HUES48 (cell line): Measurements from ENCODE around the gene TIMM50.
A peak's percentile ranks its signal among the peaks of the same experiment; 100 is the strongest.

Experiments
- H3K27ac ChIP-seq: one replicate; pipeline ENCODE4 v1.7.0; 2013; ENCODE audit warnings: low read depth, low read length, inconsistent platforms
- H3K27me3 ChIP-seq: 2 replicates; pipeline ENCODE4 v1.6.1; 2013; ENCODE audit warnings: mild to moderate bottlenecking, low read length; ENCODE audit not compliant: control insufficient read depth, insufficient read depth
- H3K36me3 ChIP-seq: 2 replicates; pipeline ENCODE4 v1.6.1; 2013; ENCODE audit warnings: low read length; ENCODE audit not compliant: control insufficient read depth, insufficient read depth
- H3K4me1 ChIP-seq: 2 replicates; pipeline ENCODE4 v1.6.1; 2013; ENCODE audit warnings: mild to moderate bottlenecking, low read length; ENCODE audit not compliant: control insufficient read depth, insufficient read depth
- H3K4me3 ChIP-seq: 2 replicates; pipeline ENCODE4 v1.5.1; 2013; ENCODE audit warnings: mild to moderate bottlenecking, low read depth, low read length
- H3K9ac ChIP-seq: 2 replicates; pipeline ENCODE4 v1.6.1; 2013; ENCODE audit warnings: mild to moderate bottlenecking, low read depth, low read length, moderate library complexity
- H3K9me3 ChIP-seq: 2 replicates; pipeline ENCODE4 v1.6.1; 2013; ENCODE audit warnings: low read length; ENCODE audit not compliant: control insufficient read depth, insufficient read depth

The TIMM50 gene

GRCh38 chr19:39501340-39501739 is 20.7 kb downstream of the TIMM50 start:
- Histone ChIP-seq H3K4me3 (no peak overlapping the region), H3K9ac (no peak overlapping the region), H3K4me1 (peaks cover 5% of the 10 kb centered on the region), H3K27ac (no peak overlapping the region), H3K9me3 (no peaks in the 10 kb centered on the region), H3K36me3 (no peaks in the 10 kb centered on the region), H3K27me3 (peaks cover 88% of the 10 kb centered on the region)

- no peak overlapping the region for H3K4me3 ChIP-seq
- H3K27ac ChIP-seq, result no peak overlapping the region
Measured at GRCh38 chr19:39502640-39503417, 22.2 kb downstream of the TIMM50 start.

GRCh38 chr19:39506598-39506943 is 25.9 kb downstream of the TIMM50 start:
- Histone ChIP-seq H3K36me3 (no peaks in the 10 kb centered on the region), H3K27ac (no peak overlapping the region), H3K4me1 (peaks cover 7% of the 10 kb centered on the region), H3K9me3 (no peaks in the 10 kb centered on the region), H3K27me3 (peaks cover 75% of the 10 kb centered on the region), H3K4me3 (no peak overlapping the region), H3K9ac (no peak overlapping the region)

More at GRCh38 chr19:39502640-39503417, 22.2 kb downstream of the TIMM50 start:
- Histone ChIP-seq H3K36me3 (no peaks in the 10 kb centered on the region), H3K9ac (no peak overlapping the region), H3K27me3 (peaks cover 96% of the 10 kb centered on the region), H3K4me1 (peaks cover 10% of the 10 kb centered on the region), H3K9me3 (no peaks in the 10 kb centered on the region)

- H3K4me1 ChIP-seq, result peaks cover 7% of the 10 kb centered on the region
- H3K9ac ChIP-seq, result no peak overlapping the region
- H3K27ac ChIP-seq, result no peak overlapping the region
- peak overlapping the region; percentile 90 for H3K4me3 ChIP-seq
- no peaks in the 10 kb centered on the region for H3K9me3 ChIP-seq
- no peaks in the 10 kb centered on the region for H3K36me3 ChIP-seq
- H3K27me3 ChIP-seq, result peaks cover 72% of the 10 kb centered on the region
Measured at GRCh38 chr19:39506944-39507714, 26.5 kb downstream of the TIMM50 start.

GRCh38 chr19:39507715-39508364 is 27.2 kb downstream of the TIMM50 start:
- H3K27ac ChIP-seq, result no peak overlapping the region
- peaks cover 7% of the 10 kb centered on the region for H3K4me1 ChIP-seq
- peak overlapping the region; percentile 90 for H3K4me3 ChIP-seq
- H3K27me3 ChIP-seq, result peaks cover 66% of the 10 kb centered on the region
- no peak overlapping the region for H3K9ac ChIP-seq
- H3K9me3 ChIP-seq, result no peaks in the 10 kb centered on the region
- H3K36me3 ChIP-seq, result no peaks in the 10 kb centered on the region

GRCh38 chr19:39508629-39509028 is 28.0 kb downstream of the TIMM50 start:
- H3K36me3 ChIP-seq, result no peaks in the 10 kb centered on the region
- peaks cover 7% of the 10 kb centered on the region for H3K4me1 ChIP-seq
- H3K4me3 ChIP-seq, result no peak overlapping the region
- H3K9ac ChIP-seq, result no peak overlapping the region
- no peaks in the 10 kb centered on the region for H3K9me3 ChIP-seq
- H3K27me3 ChIP-seq, result peaks cover 62% of the 10 kb centered on the region
- no peak overlapping the region for H3K27ac ChIP-seq

GRCh38 chr19:39509233-39509632 is 28.6 kb downstream of the TIMM50 start:
- Histone ChIP-seq H3K9me3 (no peaks in the 10 kb centered on the region), H3K4me3 (no peak overlapping the region), H3K9ac (no peak overlapping the region), H3K36me3 (no peaks in the 10 kb centered on the region), H3K4me1 (peaks cover 7% of the 10 kb centered on the region), H3K27ac (no peak overlapping the region), H3K27me3 (peaks cover 62% of the 10 kb centered on the region)

GRCh38 chr19:39512988-39513387 is 32.4 kb downstream of the TIMM50 start:
- Histone ChIP-seq H3K4me3 (no peak overlapping the region), H3K36me3 (no peaks in the 10 kb centered on the region), H3K9me3 (no peaks in the 10 kb centered on the region), H3K27ac (no peak overlapping the region), H3K27me3 (peaks cover 31% of the 10 kb centered on the region), H3K9ac (no peak overlapping the region), H3K4me1 (peaks cover under 1% of the 10 kb centered on the region; the same call in 1 of the 2 replicates)

- Histone ChIP-seq H3K4me1 (no peaks in the 10 kb centered on the region), H3K27ac (peak within 1 kb of the TSS; percentile 26), H3K27me3 (peaks cover 16% of the 10 kb centered on the region), H3K36me3 (no peaks in the 10 kb centered on the region), H3K9me3 (no peaks in the 10 kb centered on the region), H3K9ac (peak within 1 kb of the TSS; percentile 59), H3K4me3 (peak within 1 kb of the TSS; percentile 86)
Measured at GRCh38 chr19:39514840-39515550, 34.4 kb downstream of the TIMM50 start, which contains the start of gene SELENOV. Gene SELENOV (plus strand): TSS chr19:39515139. CDS start chr19:39515213, 74 bp downstream.

GRCh38 chr19:39515551-39516191 is 35.0 kb downstream of the TIMM50 start:
- H3K4me1 ChIP-seq, result no peaks in the 10 kb centered on the region
- H3K27ac ChIP-seq, result peak overlapping the region; percentile 26
- no peaks in the 10 kb centered on the region for H3K9me3 ChIP-seq
- H3K27me3 ChIP-seq, result peaks cover 16% of the 10 kb centered on the region
- H3K9ac ChIP-seq, result peak overlapping the region; percentile 59
- peak overlapping the region; percentile 86 for H3K4me3 ChIP-seq
- no peaks in the 10 kb centered on the region; the same call in 1 of the 2 replicates for H3K36me3 ChIP-seq
